ENCODE results near the gene NKTR. TPM values are rescaled to one million over a fixed set of nuclear protein-coding genes. Genes with fewer than 3 reads are reported as not detected.

Gene NKTR
- total RNA-seq, 1 donor from 2014 or later: 50.0 TPM

DNA sequence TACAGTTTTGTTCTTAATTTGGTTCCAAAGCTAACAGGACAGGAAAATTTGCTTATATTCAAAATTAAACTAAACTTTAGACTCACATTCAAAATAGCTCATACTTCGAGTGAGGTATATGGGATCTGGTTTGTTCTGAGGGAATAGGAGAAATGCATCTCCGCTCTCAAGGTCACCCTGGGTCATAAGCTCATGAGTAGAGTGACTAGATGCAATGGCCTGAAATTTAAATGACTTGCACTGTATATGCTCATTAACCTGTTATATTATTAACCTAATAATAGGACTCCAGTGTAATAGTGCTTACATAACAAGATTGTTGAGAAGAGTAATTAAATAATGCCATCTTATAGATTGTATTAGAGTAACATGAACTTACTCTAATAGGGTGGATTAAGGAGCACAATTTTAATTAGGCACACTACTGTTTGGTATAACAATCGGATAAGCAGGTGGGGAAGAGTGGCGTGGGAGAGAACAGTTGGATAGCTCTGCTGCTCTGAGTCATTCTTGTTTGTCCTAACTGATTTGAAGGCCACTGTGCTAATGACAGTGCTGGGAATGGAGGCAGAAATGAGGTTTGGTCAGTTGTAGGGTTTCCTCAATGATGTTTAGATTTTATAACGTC is 5.2 kb downstream of the NKTR start:
- Mint-ChIP-seq H3K36me3 (ENCODE audit: low read depth) (peaks cover 13% of the 10 kb centered on the region), H3K4me1 (ENCODE audit: low read depth) (peaks cover 69% of the 10 kb centered on the region), H3K27ac (ENCODE audit: unreplicated experiment) (peak overlapping the region; percentile 10), H3K9me3 (ENCODE audit: low read depth) (peaks cover 4% of the 10 kb centered on the region), H3K27me3 (ENCODE audit: low read depth) (no peaks in the 10 kb centered on the region), H3K4me3 (ENCODE audit: unreplicated experiment) (no peak overlapping the region)
- TF ChIP-seq, protein P1, sequence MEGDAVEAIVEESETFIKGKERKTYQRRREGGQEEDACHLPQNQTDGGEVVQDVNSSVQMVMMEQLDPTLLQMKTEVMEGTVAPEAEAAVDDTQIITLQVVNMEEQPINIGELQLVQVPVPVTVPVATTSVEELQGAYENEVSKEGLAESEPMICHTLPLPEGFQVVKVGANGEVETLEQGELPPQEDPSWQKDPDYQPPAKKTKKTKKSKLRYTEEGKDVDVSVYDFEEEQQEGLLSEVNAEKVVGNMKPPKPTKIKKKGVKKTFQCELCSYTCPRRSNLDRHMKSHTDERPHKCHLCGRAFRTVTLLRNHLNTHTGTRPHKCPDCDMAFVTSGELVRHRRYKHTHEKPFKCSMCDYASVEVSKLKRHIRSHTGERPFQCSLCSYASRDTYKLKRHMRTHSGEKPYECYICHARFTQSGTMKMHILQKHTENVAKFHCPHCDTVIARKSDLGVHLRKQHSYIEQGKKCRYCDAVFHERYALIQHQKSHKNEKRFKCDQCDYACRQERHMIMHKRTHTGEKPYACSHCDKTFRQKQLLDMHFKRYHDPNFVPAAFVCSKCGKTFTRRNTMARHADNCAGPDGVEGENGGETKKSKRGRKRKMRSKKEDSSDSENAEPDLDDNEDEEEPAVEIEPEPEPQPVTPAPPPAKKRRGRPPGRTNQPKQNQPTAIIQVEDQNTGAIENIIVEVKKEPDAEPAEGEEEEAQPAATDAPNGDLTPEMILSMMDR (IDR thresholded peaks at IDR 0.05): no peak
- no peak for DNase-seq (ENCODE audit: low spot score)

DNA sequence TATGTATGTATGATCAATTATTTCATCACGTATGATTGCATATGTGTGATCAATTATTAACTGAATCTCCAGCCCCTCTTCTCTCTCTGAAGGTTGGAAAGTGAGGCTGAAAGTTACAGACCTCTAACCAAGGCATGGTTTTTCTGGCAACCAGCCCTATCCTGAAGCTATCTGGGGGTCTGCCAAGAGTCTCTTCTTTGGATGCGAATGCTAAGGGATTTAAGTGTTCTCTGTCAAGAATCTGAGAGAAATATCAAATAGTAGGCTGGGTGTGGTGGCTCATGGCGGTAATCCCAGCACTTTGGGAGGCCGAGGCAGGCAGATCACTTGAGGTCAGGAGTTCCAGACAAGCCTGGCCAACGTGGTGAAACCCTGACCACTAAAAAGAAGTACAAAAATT is 8.1 kb downstream of the NKTR start:
- Mint-ChIP-seq H3K27me3 (ENCODE audit: low read depth) (no peaks in the 10 kb centered on the region), H3K4me1 (ENCODE audit: low read depth) (peaks cover 60% of the 10 kb centered on the region), H3K9me3 (ENCODE audit: low read depth) (peaks cover 4% of the 10 kb centered on the region), H3K27ac (ENCODE audit: unreplicated experiment) (peak overlapping the region; percentile 60), H3K36me3 (ENCODE audit: low read depth) (peaks cover 13% of the 10 kb centered on the region), H3K4me3 (ENCODE audit: unreplicated experiment) (no peak overlapping the region)
- TF ChIP-seq, protein P1 (IDR thresholded peaks at IDR 0.05): no peak
- DNase-seq (ENCODE audit: low spot score): no peak

DNA sequence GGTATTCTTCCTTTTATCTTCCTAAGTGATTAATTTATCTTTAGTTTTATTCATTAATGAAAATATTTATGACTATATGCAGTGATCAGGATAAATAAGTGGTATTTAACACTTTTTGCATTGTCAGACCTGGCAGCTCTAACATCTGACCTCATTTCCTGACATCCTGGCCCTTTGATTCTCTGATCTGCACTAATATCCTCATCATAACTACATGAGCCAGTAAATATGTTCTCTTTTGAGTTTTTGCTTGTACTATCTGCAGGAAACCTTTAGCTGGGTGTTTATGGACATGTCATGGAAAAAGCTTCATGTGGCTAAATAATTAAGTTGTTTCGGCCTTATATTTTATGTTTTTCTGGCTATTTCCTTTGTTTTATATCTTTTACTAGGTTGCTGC is 10.5 kb downstream of the NKTR start:
- peaks cover 56% of the 10 kb centered on the region for H3K4me1 Mint-ChIP-seq (ENCODE audit: low read depth)
- TF ChIP-seq, protein P1 (IDR thresholded peaks at IDR 0.05): no peak
- peak overlapping the region; percentile 41 for H3K27ac Mint-ChIP-seq (ENCODE audit: unreplicated experiment)
- DNase-seq (ENCODE audit: low spot score): no peak
- no peaks in the 10 kb centered on the region for H3K27me3 Mint-ChIP-seq (ENCODE audit: low read depth)
- no peaks in the 10 kb centered on the region for H3K9me3 Mint-ChIP-seq (ENCODE audit: low read depth)
- peaks cover 6% of the 10 kb centered on the region for H3K36me3 Mint-ChIP-seq (ENCODE audit: low read depth)
- no peak overlapping the region for H3K4me3 Mint-ChIP-seq (ENCODE audit: unreplicated experiment)

DNA sequence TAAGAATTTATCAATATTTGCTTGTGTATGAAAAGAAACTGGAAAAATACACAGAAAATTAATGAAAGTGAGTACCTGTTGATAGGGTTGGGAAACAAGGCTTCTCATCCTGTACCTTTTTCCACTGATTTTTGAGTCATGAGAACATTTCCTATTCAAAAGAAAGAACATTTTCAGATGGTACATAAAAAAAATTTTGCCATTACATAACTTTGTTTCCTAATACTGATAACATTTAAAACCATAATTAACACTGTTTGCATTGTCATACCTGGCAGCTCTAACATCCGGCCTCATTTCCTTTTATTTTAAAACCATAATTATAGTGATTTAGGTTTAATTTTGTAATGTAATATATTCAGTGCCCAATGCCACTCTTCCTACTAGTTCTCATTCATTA is 11.7 kb downstream of the NKTR start:
- H3K27me3 Mint-ChIP-seq (ENCODE audit: low read depth): no peaks in the 10 kb centered on the region
- H3K27ac Mint-ChIP-seq (ENCODE audit: unreplicated experiment): no peak overlapping the region
- H3K9me3 Mint-ChIP-seq (ENCODE audit: low read depth): no peaks in the 10 kb centered on the region
- TF ChIP-seq, protein P1 (IDR thresholded peaks at IDR 0.05): no peak
- H3K36me3 Mint-ChIP-seq (ENCODE audit: low read depth): peaks cover 5% of the 10 kb centered on the region
- peaks cover 60% of the 10 kb centered on the region for H3K4me1 Mint-ChIP-seq (ENCODE audit: low read depth)
- H3K4me3 Mint-ChIP-seq (ENCODE audit: unreplicated experiment): no peak overlapping the region
- no peak for DNase-seq (ENCODE audit: low spot score)

DNA sequence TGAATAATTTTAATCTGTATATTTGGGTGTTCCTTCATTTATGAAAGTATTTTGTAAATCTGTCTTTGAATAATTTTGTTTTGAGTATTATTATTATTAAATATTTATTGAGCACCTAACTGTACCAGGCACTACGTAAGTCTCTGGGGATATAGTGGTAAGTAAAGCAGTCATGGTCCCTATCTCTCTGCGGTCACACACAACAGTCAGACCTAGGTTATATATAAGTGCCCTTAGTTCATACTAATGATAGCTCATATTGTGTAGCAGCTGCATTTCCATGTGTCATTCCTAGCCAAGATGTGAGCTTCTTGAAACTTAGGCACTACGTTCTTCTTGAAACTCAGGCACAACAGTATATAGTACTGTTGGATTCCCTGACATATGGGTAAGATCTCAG is 12.4 kb downstream of the NKTR start:
- Mint-ChIP-seq H3K27ac (ENCODE audit: unreplicated experiment) (no peak overlapping the region), H3K36me3 (ENCODE audit: low read depth) (peaks cover 5% of the 10 kb centered on the region), H3K9me3 (ENCODE audit: low read depth) (no peaks in the 10 kb centered on the region), H3K4me1 (ENCODE audit: low read depth) (peaks cover 54% of the 10 kb centered on the region), H3K4me3 (ENCODE audit: unreplicated experiment) (no peak overlapping the region), H3K27me3 (ENCODE audit: low read depth) (no peaks in the 10 kb centered on the region)
- TF ChIP-seq, protein P1 (IDR thresholded peaks at IDR 0.05): no peak
- no peak for DNase-seq (ENCODE audit: low spot score)
